Neuron (in vitro differentiated cells): ENCODE measurements around the gene ARRB1.

Source experiments
- H2AFZ ChIP-seq: one replicate; pipeline ENCODE4 v1.6.1; 2013; ENCODE audit warnings: low read depth, mild to moderate bottlenecking, inconsistent platforms, low read length, moderate library complexity
- H3K27me3 ChIP-seq: one replicate; pipeline ENCODE4 v1.6.1; 2013; ENCODE audit warnings: low read length; ENCODE audit not compliant: insufficient read depth
- H3K36me3 ChIP-seq: one replicate; pipeline ENCODE4 v1.6.1; 2013; ENCODE audit warnings: low read length; ENCODE audit not compliant: insufficient read depth
- H3K4me1 ChIP-seq: one replicate; pipeline ENCODE4 v1.6.1; 2013; ENCODE audit warnings: low read length; ENCODE audit not compliant: insufficient read depth
- H3K4me3 ChIP-seq: 2 replicates; pipeline ENCODE4 v1.5.1; 2013; ENCODE audit warnings: mild to moderate bottlenecking, low read length, moderate library complexity
- H3K9me3 ChIP-seq: one replicate; pipeline ENCODE4 v1.6.1; 2013; ENCODE audit warnings: low read length

The ARRB1 gene

GRCh38 chr11:75244052-75244814 lies 107.2 kb downstream of the ARRB1 start:
- Histone ChIP-seq H2AFZ (no peak overlapping the region), H3K9me3 (no peaks in the 10 kb centered on the region), H3K4me1 (peaks cover 3% of the 10 kb centered on the region), H3K4me3 (no peak overlapping the region), H3K36me3 (no peaks in the 10 kb centered on the region), H3K27me3 (peaks cover 23% of the 10 kb centered on the region)

- H3K36me3 ChIP-seq = no peaks in the 10 kb centered on the region
- peaks cover 27% of the 10 kb centered on the region for H3K27me3 ChIP-seq
- H2AFZ ChIP-seq = no peak overlapping the region
- no peak overlapping the region for H3K4me3 ChIP-seq
- peaks cover 3% of the 10 kb centered on the region for H3K4me1 ChIP-seq
- H3K9me3 ChIP-seq = no peaks in the 10 kb centered on the region
These were observed 108.5 kb downstream of the ARRB1 start for GRCh38 chr11:75242722-75243600.

DNA sequence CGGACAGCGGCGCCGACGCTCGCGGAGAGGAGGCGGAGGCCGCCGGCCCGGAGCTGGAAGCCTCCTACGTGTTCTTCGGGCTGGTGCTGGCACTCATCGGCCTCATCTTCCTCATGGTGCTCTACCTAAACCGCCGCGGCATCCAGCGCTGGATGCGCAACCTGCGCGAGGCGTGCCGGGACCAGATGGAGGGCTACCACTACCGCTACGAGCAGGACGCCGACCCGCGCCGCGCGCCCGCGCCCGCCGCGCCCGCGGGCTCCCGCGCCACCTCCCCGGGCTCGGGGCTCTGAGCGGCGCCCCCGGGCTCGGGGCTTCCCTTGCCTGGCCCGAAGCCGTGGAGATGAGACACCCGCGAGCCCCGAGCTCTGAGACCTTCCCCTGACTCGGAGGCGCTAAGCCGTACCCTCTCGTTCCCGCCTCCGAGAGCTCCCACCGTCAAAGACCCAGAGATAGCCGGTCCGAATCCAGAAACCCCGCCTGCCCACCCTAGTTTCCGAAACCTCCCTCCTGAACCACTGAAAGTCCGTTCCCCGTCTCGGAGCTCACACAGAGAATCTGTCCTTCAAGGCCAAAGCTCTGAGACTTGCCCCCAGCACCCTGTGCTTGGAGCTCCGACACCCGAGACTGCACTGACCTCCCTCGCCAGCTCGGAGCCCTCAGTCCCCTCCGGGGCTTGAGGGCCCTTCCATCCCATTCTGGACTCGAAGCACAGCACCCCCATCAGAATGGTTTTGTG lies 109.4 kb downstream of the ARRB1 start:
- Histone ChIP-seq H3K4me1 (peaks cover 3% of the 10 kb centered on the region), H3K27me3 (peaks cover 27% of the 10 kb centered on the region), H3K4me3 (peak overlapping the region; percentile 65)

GRCh38 chr11:75241036-75241905 lies 110.2 kb downstream of the ARRB1 start:
- Histone ChIP-seq H2AFZ (peak overlapping the region; percentile 87), H3K4me1 (peaks cover 3% of the 10 kb centered on the region), H3K9me3 (no peaks in the 10 kb centered on the region), H3K4me3 (peak overlapping the region; percentile 65), H3K27me3 (peaks cover 27% of the 10 kb centered on the region), H3K36me3 (no peaks in the 10 kb centered on the region)

More for the DNA sequence above, 109.4 kb downstream of the ARRB1 start:
- H2AFZ ChIP-seq = peak overlapping the region; percentile 56
- no peaks in the 10 kb centered on the region for H3K9me3 ChIP-seq
- H3K36me3 ChIP-seq = no peaks in the 10 kb centered on the region

DNA sequence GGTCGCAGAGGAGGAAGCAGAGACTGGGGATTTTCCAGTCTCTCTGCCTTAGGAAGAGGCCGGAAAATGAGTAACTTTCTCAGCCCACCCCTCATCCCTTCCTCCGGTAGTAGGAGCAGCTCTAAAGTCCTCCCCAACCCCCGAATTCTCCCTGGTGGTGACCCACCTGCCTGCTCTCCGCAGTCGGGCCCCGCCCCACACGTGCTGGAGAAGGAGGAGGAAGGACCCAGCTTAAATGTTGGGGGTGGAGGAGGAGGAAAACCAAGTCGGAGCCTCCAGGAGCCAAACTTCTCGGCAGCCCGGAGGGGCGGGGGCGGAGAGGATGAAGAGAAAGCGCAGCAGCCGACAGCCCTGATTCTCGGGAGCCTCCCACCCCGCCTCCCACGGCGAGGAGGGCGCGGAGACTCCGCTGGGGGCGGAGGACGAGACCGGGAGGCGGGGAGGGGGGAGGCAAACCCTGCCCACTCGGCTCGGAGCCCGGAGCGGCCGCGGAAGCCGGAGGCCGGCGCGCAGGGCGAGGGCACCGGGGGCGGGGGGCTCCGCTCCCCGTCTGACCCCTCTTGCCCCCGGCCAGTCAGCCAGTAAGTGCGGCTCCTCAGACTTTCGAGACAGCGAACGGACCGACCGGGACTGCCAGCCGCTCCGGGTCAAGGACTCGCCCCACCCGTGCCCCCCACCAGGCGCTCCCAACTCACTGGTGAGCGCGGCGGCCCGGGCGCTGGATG lies 111.0 kb downstream of the ARRB1 start, which contains the start of gene TPBGL:
TPBGL (plus strand) TSS at position 464 of the 725 bp plus-strand sequence. CDS start 276 bp downstream, outside the sequence.
- peak within 1 kb of the TSS; percentile 65 for H3K4me3 ChIP-seq
- peaks cover 3% of the 10 kb centered on the region for H3K4me1 ChIP-seq
- no peaks in the 10 kb centered on the region for H3K36me3 ChIP-seq
- peaks cover 25% of the 10 kb centered on the region for H3K27me3 ChIP-seq
- no peaks in the 10 kb centered on the region for H3K9me3 ChIP-seq
- H2AFZ ChIP-seq = peak within 1 kb of the TSS; percentile 87

DNA sequence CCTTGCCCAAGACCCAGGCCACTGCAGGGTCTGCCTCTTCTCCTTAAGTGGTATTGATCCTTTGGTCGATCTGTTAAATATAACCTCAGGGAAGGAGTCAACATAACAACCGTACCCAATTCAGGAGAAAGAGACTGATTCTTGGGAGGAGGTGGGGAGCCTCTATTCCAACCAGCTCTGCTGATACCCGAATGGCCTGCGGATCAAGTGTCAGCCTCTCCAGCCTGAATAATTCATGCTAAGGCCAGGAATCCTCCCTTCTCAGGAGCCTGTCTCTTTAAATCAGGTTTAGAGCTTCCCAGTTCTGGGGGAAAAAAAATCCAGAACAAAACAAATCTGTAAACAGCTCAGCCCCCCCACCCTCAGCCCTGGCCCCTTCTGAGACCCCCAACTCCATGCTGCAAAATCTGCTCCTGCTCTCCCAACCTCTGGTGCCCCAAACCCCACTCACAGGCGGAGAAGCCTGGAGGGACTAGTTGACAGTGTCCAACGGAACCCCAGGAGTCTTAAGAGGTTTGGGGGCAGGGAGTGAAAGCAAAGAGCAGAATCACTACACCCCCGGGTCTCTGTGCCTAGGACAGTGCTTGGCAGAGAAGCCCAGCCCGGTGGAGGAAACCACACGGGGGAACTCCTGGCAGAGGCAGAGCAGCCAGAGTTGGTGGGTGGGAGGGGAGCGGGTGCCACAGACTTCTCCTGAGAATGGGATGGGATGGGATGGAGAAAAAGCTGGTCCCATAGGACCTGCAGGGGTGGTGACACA lies 111.8 kb downstream of the ARRB1 start:
- Histone ChIP-seq H2AFZ (no peak overlapping the region), H3K27me3 (peaks cover 21% of the 10 kb centered on the region), H3K36me3 (no peaks in the 10 kb centered on the region), H3K4me3 (no peak overlapping the region), H3K4me1 (peaks cover 3% of the 10 kb centered on the region), H3K9me3 (no peaks in the 10 kb centered on the region)

DNA sequence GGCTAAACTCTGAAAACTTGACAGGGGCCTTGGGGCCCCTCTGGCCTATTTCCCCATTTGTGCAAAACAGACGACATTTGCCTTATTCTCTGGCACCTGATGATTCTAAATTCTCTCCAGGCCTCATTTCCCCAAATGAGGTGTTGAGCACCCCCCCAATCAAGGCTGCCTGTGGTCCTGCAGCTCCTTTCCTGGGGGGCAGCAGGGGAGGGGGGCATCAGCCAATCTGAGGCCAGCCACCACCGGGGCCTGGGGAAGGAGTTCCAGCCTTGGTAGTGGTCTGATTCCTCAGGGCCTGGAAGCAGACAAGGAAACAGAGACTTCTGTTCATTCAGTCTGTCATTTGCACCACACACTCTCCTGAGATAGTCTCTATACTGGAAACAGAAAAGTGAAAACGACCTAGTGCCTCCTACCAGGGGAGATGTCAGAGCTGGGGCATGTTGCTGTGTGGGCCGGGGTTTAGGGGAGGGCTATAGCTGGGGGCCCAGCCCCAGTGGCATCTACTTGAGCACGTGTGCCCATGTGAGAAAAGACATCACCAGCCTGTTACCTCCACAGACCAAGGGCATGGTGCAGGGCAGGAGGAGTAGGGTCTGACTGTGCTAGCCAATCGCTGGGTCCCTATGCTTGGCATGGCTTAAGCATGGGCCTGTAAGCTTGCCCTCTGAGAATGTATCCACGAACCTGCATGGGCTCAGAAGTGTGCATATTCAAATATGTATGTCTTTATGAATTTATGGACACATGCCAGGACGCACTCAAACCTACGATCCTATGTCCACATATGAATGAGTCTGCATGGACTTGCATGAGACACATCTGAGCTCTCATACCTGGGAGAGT lies 112.6 kb downstream of the ARRB1 start:
- no peak overlapping the region for H3K4me3 ChIP-seq
- H2AFZ ChIP-seq = no peak overlapping the region
- no peaks in the 10 kb centered on the region for H3K9me3 ChIP-seq
- H3K4me1 ChIP-seq = peaks cover 3% of the 10 kb centered on the region
- H3K27me3 ChIP-seq = peaks cover 21% of the 10 kb centered on the region
- H3K36me3 ChIP-seq = no peaks in the 10 kb centered on the region

DNA sequence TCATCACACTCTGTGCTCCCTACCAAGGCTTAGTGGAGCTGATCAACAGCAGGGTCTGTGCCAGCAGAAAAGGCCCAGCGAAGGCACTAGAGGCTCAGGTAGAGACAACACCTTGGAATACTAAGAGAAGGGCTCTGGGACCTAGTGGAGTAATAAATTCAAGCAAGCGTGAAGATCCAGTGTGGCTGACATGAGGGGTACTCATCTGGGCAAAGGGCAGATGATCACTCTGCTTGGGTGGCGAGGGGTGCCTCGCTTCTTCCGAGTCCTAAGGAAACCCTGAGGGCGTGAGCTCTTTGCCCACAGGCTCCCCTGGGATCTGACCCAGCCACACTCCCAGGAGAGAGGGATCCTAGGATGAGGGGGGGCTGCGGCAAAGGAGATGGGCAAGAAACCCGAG lies 114.4 kb downstream of the ARRB1 start:
- no peaks in the 10 kb centered on the region for H3K36me3 ChIP-seq
- H3K27me3 ChIP-seq = peaks cover 18% of the 10 kb centered on the region
- H3K9me3 ChIP-seq = no peaks in the 10 kb centered on the region
- no peak overlapping the region for H3K4me3 ChIP-seq
- H2AFZ ChIP-seq = no peak overlapping the region
- peaks cover 3% of the 10 kb centered on the region for H3K4me1 ChIP-seq

DNA sequence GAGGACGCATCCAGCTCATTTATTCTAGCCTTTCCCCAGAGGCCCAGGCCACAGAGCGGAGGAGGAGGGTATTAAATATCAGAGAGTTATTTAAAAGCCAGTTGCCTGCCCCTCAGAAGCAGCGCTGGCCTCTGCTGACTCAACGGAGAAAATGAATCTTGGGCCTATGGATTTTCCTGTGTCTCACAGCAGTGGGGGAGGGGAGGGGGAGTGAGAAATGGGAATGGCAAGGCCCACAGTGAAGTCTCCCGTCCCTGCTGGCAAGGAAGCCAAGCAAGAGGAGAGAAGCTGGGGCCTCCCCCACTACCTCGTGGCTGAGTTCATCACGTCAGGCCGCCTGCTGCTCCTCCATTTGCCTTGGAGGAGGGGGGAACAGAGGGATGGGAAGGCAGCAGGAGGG lies 115.4 kb downstream of the ARRB1 start:
- no peak overlapping the region for H2AFZ ChIP-seq

GRCh38 chr11:75233754-75234172 lies 117.7 kb downstream of the ARRB1 start:
- H3K4me3 ChIP-seq = no peak overlapping the region
- H3K9me3 ChIP-seq = no peaks in the 10 kb centered on the region
- no peaks in the 10 kb centered on the region for H3K27me3 ChIP-seq
- no peaks in the 10 kb centered on the region for H3K4me1 ChIP-seq
- H3K36me3 ChIP-seq = no peaks in the 10 kb centered on the region
- no peak overlapping the region for H2AFZ ChIP-seq

More for the DNA sequence above, 115.4 kb downstream of the ARRB1 start:
- Histone ChIP-seq H3K4me3 (no peak overlapping the region), H3K9me3 (no peaks in the 10 kb centered on the region), H3K27me3 (peaks cover 18% of the 10 kb centered on the region), H3K4me1 (peaks cover 3% of the 10 kb centered on the region), H3K36me3 (no peaks in the 10 kb centered on the region)
